ENCODE data around the gene RAC3.
A peak's percentile ranks its signal among the peaks of the same experiment; 100 is the strongest.

RAC3 gene

DNA sequence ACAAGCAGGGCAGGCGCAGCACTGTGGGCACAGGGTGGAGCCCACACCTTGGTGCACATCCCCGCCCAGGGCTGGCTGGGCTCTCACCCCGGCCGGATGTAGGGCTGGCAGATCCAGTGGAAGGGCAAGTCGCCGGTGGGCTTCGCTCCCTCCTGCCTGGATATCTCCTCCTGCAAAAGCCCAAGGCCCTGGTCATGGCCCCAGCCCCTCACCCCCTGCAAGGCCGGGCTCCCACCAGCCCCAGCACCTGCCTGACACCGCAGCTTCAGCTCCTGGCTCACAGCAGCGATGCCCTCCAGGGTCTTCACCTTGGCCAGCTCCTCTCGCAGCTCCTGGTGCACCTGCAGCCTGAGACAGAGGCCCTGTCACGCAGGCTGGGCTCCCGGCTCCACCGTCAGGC is 29.1 kb downstream of the RAC3 start:
- DNase-seq (ENCODE audit: extremely low read depth, insufficient read length): peak; percentile 9
- H3K36me3 ChIP-seq (ENCODE audit: control insufficient read depth, insufficient read depth, low read length): peaks cover 45% of the 10 kb centered on the region
- H3K27me3 ChIP-seq (replicated peaks; ENCODE audit: control insufficient read depth, insufficient read depth, low read length): no peaks in the 10 kb centered on the region
- H3K4me3 ChIP-seq (replicated peaks; ENCODE audit: low read depth, low read length): no peak overlapping the region
- TF ChIP-seq, protein P1, sequence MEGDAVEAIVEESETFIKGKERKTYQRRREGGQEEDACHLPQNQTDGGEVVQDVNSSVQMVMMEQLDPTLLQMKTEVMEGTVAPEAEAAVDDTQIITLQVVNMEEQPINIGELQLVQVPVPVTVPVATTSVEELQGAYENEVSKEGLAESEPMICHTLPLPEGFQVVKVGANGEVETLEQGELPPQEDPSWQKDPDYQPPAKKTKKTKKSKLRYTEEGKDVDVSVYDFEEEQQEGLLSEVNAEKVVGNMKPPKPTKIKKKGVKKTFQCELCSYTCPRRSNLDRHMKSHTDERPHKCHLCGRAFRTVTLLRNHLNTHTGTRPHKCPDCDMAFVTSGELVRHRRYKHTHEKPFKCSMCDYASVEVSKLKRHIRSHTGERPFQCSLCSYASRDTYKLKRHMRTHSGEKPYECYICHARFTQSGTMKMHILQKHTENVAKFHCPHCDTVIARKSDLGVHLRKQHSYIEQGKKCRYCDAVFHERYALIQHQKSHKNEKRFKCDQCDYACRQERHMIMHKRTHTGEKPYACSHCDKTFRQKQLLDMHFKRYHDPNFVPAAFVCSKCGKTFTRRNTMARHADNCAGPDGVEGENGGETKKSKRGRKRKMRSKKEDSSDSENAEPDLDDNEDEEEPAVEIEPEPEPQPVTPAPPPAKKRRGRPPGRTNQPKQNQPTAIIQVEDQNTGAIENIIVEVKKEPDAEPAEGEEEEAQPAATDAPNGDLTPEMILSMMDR (IDR thresholded peaks at IDR 0.05; ENCODE audit: insufficient read depth, low read length, poor library complexity, severe bottlenecking): no peak

DNA sequence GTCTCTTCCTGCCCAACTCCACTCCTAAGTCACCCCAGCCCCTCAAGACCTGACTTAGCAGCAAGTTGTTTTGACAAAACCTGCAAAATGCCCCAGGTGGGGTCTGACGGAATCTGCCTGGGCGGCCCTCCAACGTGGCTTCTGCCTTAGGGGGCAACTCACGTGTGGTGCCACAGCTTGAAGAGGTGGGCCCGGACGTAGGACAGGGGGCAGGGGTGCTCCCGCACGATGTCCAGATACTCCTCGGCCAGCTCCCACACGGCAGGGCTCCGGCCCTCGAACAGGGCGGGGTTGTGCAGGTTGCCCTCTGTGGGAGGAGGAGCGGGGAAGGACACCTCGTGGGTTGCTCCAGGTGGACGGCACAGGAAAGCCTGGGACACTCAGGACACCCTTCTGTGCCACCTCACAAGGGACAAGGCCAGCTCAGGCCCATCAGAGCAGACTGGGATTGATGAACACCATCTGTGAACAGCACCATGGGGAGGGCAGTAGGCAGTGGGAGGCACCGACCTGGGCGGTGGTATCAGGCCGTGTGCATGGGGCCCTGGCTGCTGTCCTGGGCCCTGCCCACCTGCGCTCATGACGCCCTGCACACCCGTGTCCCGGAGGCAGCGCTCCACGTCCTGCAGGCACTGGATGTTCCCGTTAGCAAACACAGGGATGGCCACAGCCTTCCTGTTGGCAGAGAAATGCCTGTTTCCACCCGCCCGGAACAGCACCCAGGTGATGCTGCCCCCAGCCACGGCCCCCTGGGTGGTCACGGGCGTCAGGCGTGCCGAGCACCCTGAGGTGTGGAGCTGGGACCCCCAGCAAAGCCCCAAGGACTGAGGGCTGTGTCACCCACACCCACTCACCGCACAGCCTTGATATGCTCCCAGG is 29.8 kb downstream of the RAC3 start:
- TF ChIP-seq, protein P1 (IDR thresholded peaks at IDR 0.05; ENCODE audit: insufficient read depth, low read length, poor library complexity, severe bottlenecking): no peak
- Histone ChIP-seq H3K4me3 (replicated peaks; ENCODE audit: low read depth, low read length) (no peak overlapping the region), H3K27me3 (replicated peaks; ENCODE audit: control insufficient read depth, insufficient read depth, low read length) (no peaks in the 10 kb centered on the region), H3K36me3 (ENCODE audit: control insufficient read depth, insufficient read depth, low read length) (peaks cover 41% of the 10 kb centered on the region)
- peak; percentile 13 for DNase-seq (ENCODE audit: extremely low read depth, insufficient read length)

DNA sequence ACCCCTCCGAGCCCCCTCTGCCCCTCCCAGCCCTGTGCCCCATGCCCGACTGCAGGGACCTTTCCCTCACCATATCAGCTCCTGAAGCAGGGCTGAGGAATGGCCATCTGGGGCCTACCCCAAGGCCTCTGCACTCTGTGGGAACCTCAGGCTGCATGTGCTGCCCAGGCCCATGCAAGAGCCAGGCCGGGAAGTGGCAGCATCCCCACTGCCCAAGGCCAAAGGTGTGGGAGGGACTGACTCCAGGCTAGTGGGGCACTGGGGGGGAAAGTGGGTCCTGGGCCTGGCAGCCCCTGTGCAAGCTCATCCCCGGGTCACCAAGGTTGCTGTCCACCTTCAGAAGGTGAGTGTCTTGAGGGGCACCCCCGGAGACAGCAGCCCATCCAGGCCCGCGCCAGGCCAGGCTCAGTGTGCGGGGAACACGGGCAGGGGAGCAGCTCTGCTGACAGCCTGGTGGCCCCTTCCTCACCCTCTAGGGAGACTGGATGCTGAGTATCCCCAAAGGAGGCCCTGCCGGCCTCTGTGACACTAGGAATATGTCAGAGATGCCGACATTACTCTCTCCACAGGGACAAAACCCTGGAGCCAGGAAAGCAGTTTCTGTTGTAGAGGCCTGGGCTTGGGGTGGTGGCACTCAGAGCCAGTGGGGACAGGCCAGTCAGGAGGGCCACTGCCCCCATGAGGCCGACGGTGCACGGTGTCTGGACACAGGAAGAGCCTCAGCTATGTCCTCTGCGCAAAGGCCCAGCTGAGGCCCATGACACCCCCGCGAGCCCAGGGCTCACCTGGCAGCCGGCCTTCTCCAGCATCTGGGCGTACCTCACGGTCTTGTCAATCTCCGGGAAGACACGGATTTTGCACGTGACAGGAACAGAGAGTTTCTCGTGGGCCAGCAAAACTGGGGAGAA is 30.9 kb downstream of the RAC3 start:
- H3K36me3 ChIP-seq (ENCODE audit: control insufficient read depth, insufficient read depth, low read length): peaks cover 33% of the 10 kb centered on the region
- peak; percentile 9 for DNase-seq (ENCODE audit: extremely low read depth, insufficient read length)
- no peak overlapping the region for H3K4me3 ChIP-seq (replicated peaks; ENCODE audit: low read depth, low read length)
- H3K27me3 ChIP-seq (replicated peaks; ENCODE audit: control insufficient read depth, insufficient read depth, low read length): no peaks in the 10 kb centered on the region
- TF ChIP-seq, protein P1 (IDR thresholded peaks at IDR 0.05; ENCODE audit: insufficient read depth, low read length, poor library complexity, severe bottlenecking): no peak

DNA sequence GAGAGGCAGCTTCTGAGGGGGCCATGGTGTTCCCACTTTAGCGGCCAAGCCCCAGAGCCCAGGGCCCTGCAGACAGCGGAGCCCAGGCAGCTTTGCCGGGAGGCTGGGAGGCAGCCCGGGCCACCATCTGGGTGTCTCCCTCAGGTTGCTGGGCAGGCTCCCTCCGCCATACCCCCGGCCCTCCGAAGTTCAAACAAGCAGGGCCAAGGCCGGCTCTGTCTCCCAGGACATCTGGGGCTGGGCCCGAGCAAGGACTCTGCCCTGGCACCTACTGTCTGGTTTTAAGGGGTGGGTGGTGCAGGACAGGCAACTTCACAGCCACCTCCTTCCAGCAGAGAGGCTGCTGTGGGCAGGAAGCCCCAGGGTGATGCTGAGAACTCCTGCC is 31.5 kb downstream of the RAC3 start:
- DNase-seq (ENCODE audit: extremely low read depth, insufficient read length): no peak
- Histone ChIP-seq H3K36me3 (ENCODE audit: control insufficient read depth, insufficient read depth, low read length) (peaks cover 32% of the 10 kb centered on the region), H3K27me3 (replicated peaks; ENCODE audit: control insufficient read depth, insufficient read depth, low read length) (no peaks in the 10 kb centered on the region), H3K4me3 (replicated peaks; ENCODE audit: low read depth, low read length) (no peak overlapping the region)
- TF ChIP-seq, protein P1 (IDR thresholded peaks at IDR 0.05; ENCODE audit: insufficient read depth, low read length, poor library complexity, severe bottlenecking): no peak

DNA sequence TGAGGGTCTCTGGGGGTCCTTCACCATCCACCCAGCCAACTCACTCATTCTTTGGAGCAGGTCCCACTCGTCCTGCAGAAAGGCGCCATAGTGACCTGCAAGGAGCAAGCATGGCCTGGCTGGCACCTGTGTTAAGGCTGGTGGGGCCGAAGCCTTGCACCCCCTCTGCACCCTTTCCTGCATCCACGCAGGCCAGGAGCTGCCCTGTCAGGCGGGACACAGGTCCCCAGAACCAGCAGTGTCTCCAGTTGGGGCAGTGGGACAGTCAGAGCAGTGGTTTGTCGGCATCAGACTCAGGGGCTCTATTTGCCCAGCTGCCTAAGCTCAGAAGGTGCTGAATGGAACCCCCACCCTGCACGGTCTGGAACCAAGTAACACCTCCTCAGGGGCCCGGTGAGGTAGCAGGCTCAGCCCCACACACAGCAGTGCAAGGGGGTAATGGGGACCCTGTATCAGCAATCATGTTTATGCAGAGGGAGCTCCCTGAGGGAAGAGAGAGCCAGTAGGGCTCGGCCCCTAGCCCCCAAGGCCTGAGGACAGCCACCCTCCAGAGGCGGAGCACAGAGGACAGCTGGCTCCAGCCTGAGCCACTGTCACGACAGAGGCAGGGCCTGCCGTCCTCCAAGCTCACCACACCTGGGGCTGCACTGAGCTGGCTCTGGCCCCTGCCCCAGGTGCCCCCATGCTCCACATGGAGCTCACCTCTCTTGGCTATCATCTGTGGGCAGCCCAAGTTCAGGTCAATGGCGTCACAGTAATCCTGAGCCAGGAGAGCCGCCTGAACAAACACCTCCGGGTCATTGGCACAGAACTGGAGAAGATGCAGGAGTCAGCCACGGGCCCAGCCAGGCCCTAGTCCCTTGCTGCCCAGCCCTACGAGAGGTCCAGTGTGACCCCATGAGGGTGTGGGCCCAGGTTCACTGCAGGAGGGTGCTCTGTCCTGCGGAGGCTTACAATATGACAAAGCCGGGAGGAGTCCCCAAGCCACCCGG is 32.2 kb downstream of the RAC3 start:
- peak overlapping the region; percentile 93; the same call in 1 of the 2 replicates for H3K4me3 ChIP-seq (replicated peaks; ENCODE audit: low read depth, low read length)
- TF ChIP-seq, protein P1 (IDR thresholded peaks at IDR 0.05; ENCODE audit: insufficient read depth, low read length, poor library complexity, severe bottlenecking): no peak
- peak; percentile 6 for DNase-seq (ENCODE audit: extremely low read depth, insufficient read length)
- peaks cover 29% of the 10 kb centered on the region for H3K36me3 ChIP-seq (ENCODE audit: control insufficient read depth, insufficient read depth, low read length)
- H3K27me3 ChIP-seq (replicated peaks; ENCODE audit: control insufficient read depth, insufficient read depth, low read length): no peaks in the 10 kb centered on the region

Data from GM06990 (cell line).